SK-N-SH (cell line): ENCODE data around the gene TMEFF1.

Source experiments
- CTCF ChIP-seq: fragments of 200-600 bp; sonication (generic); IDR thresholded peaks from 2 replicates; pipeline ENCODE4 v1.6.1; 2017; ENCODE audit warnings: antibody characterized with exemption, mild to moderate bottlenecking, moderate library complexity
- EP300 ChIP-seq, 2 experiments: IDR thresholded peaks; 2 replicates each; pipeline versions ENCODE4 v1.4.0 to v1.6.1; 2012; ENCODE audit warnings: borderline replicate concordance in 1 of 2, low read depth in 1 of 2, low read length in 1 of 2
- JUND ChIP-seq: IDR thresholded peaks from 2 replicates; pipeline ENCODE4 v1.4.0; 2012
- POLR2AphosphoS5 ChIP-seq: IDR thresholded peaks from 2 replicates; pipeline ENCODE4 v1.6.1; 2012; ENCODE audit warnings: low read depth, low read length
- REST ChIP-seq: IDR thresholded peaks from 2 replicates; pipeline ENCODE4 v1.6.1; 2012; ENCODE audit warnings: mild to moderate bottlenecking, low read depth, low read length, moderate library complexity
- RXRA ChIP-seq: IDR thresholded peaks from 2 replicates; pipeline ENCODE4 v1.4.0; 2012; ENCODE audit warnings: low read depth, mild to moderate bottlenecking, borderline replicate concordance
- SIN3A ChIP-seq: IDR thresholded peaks from 2 replicates; pipeline ENCODE4 v1.6.1; 2012; ENCODE audit warnings: low read depth, mild to moderate bottlenecking, low read length, moderate library complexity, borderline replicate concordance
- USF1 ChIP-seq: IDR thresholded peaks from 2 replicates; pipeline ENCODE4 v1.4.0; 2012; ENCODE audit warnings: low read depth, borderline replicate concordance
- YY1 ChIP-seq: IDR thresholded peaks from 2 replicates; pipeline ENCODE4 v1.4.0; 2012; ENCODE audit warnings: low read depth, mild to moderate bottlenecking

GRCh38 chr9:100449420-100449819 is 23.5 kb upstream of the TMEFF1 start:
- TF ChIP-seq USF1 (no peak), CTCF (no peak), EP300 (IDR thresholded peaks at IDR 0.05; ENCODE audit: borderline replicate concordance in 1 of 2, low read depth in 1 of 2, low read length in 1 of 2) (no peak), JUND (no peak), POLR2AphosphoS5 (no peak), RXRA (no peak), SIN3A (no peak), YY1 (no peak), REST (no peak)
